ENCODE results near the gene LAMP1.

LAMP1 gene

DNA sequence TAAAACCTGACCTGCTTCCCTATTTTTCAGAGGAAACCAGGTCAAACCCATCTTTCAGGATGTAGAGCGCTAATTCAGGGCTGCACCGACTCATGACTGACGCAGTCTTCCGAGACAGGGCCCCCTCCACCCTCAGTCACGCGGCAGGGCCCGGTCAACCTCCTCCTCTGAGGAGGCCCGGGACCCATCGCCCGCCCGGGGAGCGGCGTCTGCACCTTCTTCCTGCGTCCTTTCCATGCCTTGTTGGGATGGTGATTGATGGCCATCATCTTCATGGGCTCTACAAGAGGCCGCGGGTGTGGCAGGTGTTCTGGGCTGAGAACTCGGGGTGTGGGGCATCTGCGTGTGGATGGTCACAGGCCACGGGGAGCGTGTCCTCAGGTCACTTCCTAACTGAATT, 40.9 kb downstream of the LAMP1 start:
- TF ChIP-seq EGR1 (IDR thresholded peaks at IDR 0.05): no peak
- TF ChIP-seq ZBTB7A (IDR thresholded peaks at IDR 0.05; ENCODE audit: low read depth): no peak
- TF ChIP-seq CEBPB (IDR thresholded peaks at IDR 0.05): no peak
- TF ChIP-seq TEAD4 (IDR thresholded peaks at IDR 0.05): no peak
- TF ChIP-seq, protein P1, sequence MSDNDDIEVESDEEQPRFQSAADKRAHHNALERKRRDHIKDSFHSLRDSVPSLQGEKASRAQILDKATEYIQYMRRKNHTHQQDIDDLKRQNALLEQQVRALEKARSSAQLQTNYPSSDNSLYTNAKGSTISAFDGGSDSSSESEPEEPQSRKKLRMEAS (IDR thresholded peaks at IDR 0.05): no peak

DNA sequence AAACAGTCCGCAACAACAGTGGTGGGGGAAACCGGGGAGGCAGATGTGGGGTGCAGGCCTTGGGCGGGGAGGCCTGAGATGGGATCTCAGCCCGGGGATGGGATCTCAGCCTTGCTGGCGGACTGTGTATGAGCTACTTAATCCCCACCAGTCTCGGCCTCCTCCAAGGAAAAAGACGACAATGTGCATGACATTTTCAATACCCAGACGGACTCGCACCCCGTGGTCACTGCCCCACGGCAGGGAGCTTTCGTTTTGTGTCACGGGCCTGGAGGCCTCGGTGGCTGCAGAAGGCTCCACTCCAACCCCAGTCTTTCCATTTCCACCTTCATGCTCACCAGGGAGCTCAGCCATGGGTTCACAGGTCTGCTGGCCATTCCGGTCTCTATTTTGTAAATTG, 41.4 kb downstream of the LAMP1 start:
- TF ChIP-seq, protein P2, sequence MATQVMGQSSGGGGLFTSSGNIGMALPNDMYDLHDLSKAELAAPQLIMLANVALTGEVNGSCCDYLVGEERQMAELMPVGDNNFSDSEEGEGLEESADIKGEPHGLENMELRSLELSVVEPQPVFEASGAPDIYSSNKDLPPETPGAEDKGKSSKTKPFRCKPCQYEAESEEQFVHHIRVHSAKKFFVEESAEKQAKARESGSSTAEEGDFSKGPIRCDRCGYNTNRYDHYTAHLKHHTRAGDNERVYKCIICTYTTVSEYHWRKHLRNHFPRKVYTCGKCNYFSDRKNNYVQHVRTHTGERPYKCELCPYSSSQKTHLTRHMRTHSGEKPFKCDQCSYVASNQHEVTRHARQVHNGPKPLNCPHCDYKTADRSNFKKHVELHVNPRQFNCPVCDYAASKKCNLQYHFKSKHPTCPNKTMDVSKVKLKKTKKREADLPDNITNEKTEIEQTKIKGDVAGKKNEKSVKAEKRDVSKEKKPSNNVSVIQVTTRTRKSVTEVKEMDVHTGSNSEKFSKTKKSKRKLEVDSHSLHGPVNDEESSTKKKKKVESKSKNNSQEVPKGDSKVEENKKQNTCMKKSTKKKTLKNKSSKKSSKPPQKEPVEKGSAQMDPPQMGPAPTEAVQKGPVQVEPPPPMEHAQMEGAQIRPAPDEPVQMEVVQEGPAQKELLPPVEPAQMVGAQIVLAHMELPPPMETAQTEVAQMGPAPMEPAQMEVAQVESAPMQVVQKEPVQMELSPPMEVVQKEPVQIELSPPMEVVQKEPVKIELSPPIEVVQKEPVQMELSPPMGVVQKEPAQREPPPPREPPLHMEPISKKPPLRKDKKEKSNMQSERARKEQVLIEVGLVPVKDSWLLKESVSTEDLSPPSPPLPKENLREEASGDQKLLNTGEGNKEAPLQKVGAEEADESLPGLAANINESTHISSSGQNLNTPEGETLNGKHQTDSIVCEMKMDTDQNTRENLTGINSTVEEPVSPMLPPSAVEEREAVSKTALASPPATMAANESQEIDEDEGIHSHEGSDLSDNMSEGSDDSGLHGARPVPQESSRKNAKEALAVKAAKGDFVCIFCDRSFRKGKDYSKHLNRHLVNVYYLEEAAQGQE (IDR thresholded peaks at IDR 0.05; ENCODE audit: low read depth): no peak
- TF ChIP-seq TAF1 (IDR thresholded peaks at IDR 0.05; ENCODE audit: low read depth): no peak
- no peak for TF ChIP-seq NFIC (IDR thresholded peaks at IDR 0.05)
- TF ChIP-seq CREB1 (IDR thresholded peaks at IDR 0.05; ENCODE audit: low read depth): no peak
- TF ChIP-seq TEAD4 (IDR thresholded peaks at IDR 0.05): no peak
- TF ChIP-seq CEBPB (IDR thresholded peaks at IDR 0.05): no peak
- no peak for TF ChIP-seq RAD21 (IDR thresholded peaks at IDR 0.05; ENCODE audit: low read depth)
- no peak for TF ChIP-seq FOXM1 (IDR thresholded peaks at IDR 0.05; ENCODE audit: borderline replicate concordance, low read depth)
- TF ChIP-seq ZBTB7A (IDR thresholded peaks at IDR 0.05; ENCODE audit: low read depth): no peak
- no peak for TF ChIP-seq EP300 (IDR thresholded peaks at IDR 0.05; ENCODE audit: borderline replicate concordance)
- TF ChIP-seq YY1 (IDR thresholded peaks at IDR 0.05; ENCODE audit: low read depth): no peak
- TF ChIP-seq, protein P1 (IDR thresholded peaks at IDR 0.05): no peak
- TF ChIP-seq, protein P3, sequence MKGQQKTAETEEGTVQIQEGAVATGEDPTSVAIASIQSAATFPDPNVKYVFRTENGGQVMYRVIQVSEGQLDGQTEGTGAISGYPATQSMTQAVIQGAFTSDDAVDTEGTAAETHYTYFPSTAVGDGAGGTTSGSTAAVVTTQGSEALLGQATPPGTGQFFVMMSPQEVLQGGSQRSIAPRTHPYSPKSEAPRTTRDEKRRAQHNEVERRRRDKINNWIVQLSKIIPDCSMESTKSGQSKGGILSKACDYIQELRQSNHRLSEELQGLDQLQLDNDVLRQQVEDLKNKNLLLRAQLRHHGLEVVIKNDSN (IDR thresholded peaks at IDR 0.05): no peak
- TF ChIP-seq EGR1 (IDR thresholded peaks at IDR 0.05): no peak
- TF ChIP-seq TCF12 (IDR thresholded peaks at IDR 0.05; ENCODE audit: low read depth): no peak

DNA sequence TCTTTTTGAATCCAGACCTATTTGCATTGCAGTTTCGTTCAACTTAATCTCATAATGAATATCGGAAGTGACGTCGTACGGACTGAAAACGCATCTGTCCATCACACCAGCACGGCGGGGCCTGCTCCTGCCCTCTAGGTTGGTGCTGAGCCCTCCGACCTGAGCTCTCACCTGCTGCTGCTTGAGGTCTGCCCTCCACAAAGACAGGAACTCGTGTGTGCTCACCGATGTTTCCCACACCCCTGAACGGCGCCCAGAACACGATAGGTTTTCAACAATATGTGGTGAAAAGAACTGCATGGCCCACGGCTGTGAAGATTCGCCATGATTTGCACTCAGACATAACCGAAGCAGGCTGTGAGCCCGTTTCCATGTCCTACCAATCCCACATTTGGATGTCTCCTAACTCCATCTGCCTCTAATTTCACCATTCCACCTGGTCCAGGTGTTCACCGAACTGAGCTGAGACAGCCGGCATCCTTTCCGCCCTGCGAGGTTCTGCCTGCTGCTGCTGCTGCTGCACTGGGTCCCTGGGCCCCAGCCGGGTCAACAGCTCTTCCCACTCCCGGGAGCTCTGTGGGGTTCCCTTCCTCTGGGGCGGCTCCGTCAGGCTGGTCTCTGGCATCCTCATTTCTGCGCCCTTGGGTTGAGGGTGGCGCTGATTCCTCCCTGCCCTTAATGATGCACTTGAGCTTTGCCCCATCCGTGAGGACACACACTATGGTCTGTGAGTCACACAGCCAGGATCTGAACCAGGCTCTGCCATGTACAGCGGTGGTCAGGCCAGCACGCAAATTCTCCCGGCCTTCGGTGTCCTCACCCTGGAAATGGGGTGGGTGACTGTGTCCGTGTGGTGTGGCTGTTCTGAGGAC, 46.0 kb downstream of the LAMP1 start:
- TF ChIP-seq CEBPB (IDR thresholded peaks at IDR 0.05) (no peak), RAD21 (IDR thresholded peaks at IDR 0.05; ENCODE audit: low read depth) (no peak), CREB1 (IDR thresholded peaks at IDR 0.05; ENCODE audit: low read depth) (no peak), FOXM1 (IDR thresholded peaks at IDR 0.05; ENCODE audit: borderline replicate concordance, low read depth) (no peak), TAF1 (IDR thresholded peaks at IDR 0.05; ENCODE audit: low read depth) (no peak), ZBTB7A (IDR thresholded peaks at IDR 0.05; ENCODE audit: low read depth) (no peak), EP300 (IDR thresholded peaks at IDR 0.05; ENCODE audit: borderline replicate concordance) (no peak), TCF12 (IDR thresholded peaks at IDR 0.05; ENCODE audit: low read depth) (no peak), NFIC (IDR thresholded peaks at IDR 0.05) (no peak), YY1 (IDR thresholded peaks at IDR 0.05; ENCODE audit: low read depth) (no peak), EGR1 (IDR thresholded peaks at IDR 0.05) (no peak), TEAD4 (IDR thresholded peaks at IDR 0.05) (no peak)
- TF ChIP-seq, protein P2 (IDR thresholded peaks at IDR 0.05; ENCODE audit: low read depth): no peak
- TF ChIP-seq, protein P1 (IDR thresholded peaks at IDR 0.05): no peak
- TF ChIP-seq, protein P3 (IDR thresholded peaks at IDR 0.05): no peak

DNA sequence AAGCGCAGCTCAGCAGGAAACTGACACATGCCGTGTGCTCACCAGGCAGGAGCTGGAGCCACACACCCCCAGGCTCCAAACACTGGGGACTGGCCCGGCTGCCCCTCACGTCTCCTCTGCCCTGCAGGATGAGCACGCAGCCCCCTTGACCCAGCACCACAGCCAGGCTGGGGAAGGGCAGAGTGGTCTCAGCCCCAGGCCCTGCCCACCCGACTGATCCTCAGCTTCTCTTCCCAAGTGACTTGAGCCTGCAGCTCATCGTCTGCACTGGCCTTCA, 46.6 kb downstream of the LAMP1 start:
- no peak for TF ChIP-seq YY1 (IDR thresholded peaks at IDR 0.05; ENCODE audit: low read depth)
- TF ChIP-seq EGR1 (IDR thresholded peaks at IDR 0.05): no peak
- TF ChIP-seq, protein P2 (IDR thresholded peaks at IDR 0.05; ENCODE audit: low read depth): no peak
- TF ChIP-seq ZBTB7A (IDR thresholded peaks at IDR 0.05; ENCODE audit: low read depth): no peak
- TF ChIP-seq CREB1 (IDR thresholded peaks at IDR 0.05; ENCODE audit: low read depth): no peak
- TF ChIP-seq TAF1 (IDR thresholded peaks at IDR 0.05; ENCODE audit: low read depth): no peak
- TF ChIP-seq NFIC (IDR thresholded peaks at IDR 0.05): no peak
- TF ChIP-seq EP300 (IDR thresholded peaks at IDR 0.05; ENCODE audit: borderline replicate concordance): no peak
- TF ChIP-seq TEAD4 (IDR thresholded peaks at IDR 0.05): no peak
- TF ChIP-seq FOXM1 (IDR thresholded peaks at IDR 0.05; ENCODE audit: borderline replicate concordance, low read depth): no peak
- TF ChIP-seq CEBPB (IDR thresholded peaks at IDR 0.05): no peak
- no peak for TF ChIP-seq RAD21 (IDR thresholded peaks at IDR 0.05; ENCODE audit: low read depth)
